Neural progenitor cell (in vitro differentiated cells): Measurements from ENCODE around the gene NRG3. TPM values are rescaled to one million over a fixed set of nuclear protein-coding genes. Genes with fewer than 3 reads are reported as not detected.
A peak's percentile ranks its signal among the peaks of the same experiment; 100 is the strongest.

Source experiments
- DNase-seq: peaks from one replicate; pipeline ENCODE4 v3.0.0-alpha.2; 2016; ENCODE audit warnings: low spot score
- H2AFZ ChIP-seq: fragments of 200-600 bp; sonication (generic); replicated peaks from 2 replicates; pipeline ENCODE4 v1.6.1; 2016; ENCODE audit warnings: antibody characterized with exemption
- H3F3A ChIP-seq: fragments of 200-600 bp; sonication (generic); 2 replicates; pipeline ENCODE4 v1.6.1; 2016; ENCODE audit warnings: antibody characterized with exemption, low read depth
- H3K27ac ChIP-seq: fragments of 200-600 bp; sonication (generic); 2 replicates; pipeline ENCODE4 v1.5.1; 2016; ENCODE audit warnings: mild to moderate bottlenecking
- H3K27me3 ChIP-seq: fragments of 200-600 bp; sonication (generic); 2 replicates; pipeline ENCODE4 v1.6.1; 2016; ENCODE audit warnings: mild to moderate bottlenecking, moderate library complexity
- H3K36me3 ChIP-seq: fragments of 200-600 bp; sonication (generic); 2 replicates; pipeline ENCODE4 v1.5.1; 2016
- H3K4me1 ChIP-seq: fragments of 200-600 bp; sonication (generic); 2 replicates; pipeline ENCODE4 v1.6.1; 2016; ENCODE audit warnings: mixed run types
- H3K4me2 ChIP-seq: fragments of 200-600 bp; sonication (generic); 2 replicates; pipeline ENCODE4 v1.6.1; 2016
- H3K4me3 ChIP-seq: fragments of 200-600 bp; sonication (generic); 2 replicates; pipeline ENCODE4 v1.5.1; 2016
- H3K79me2 ChIP-seq: fragments of 200-600 bp; sonication (generic); 2 replicates; pipeline ENCODE4 v1.6.1; 2016; ENCODE audit warnings: low read depth
- H3K9ac ChIP-seq: fragments of 200-600 bp; sonication (generic); 2 replicates; pipeline ENCODE4 v1.6.1; 2016
- H3K9me3 ChIP-seq: fragments of 200-600 bp; sonication (generic); 2 replicates; pipeline ENCODE4 v1.5.1; 2016; ENCODE audit warnings: low read depth
- H4K20me1 ChIP-seq: fragments of 200-600 bp; sonication (generic); 2 replicates; pipeline ENCODE4 v1.6.1; 2016; ENCODE audit warnings: low read depth
- H3K27ac Mint-ChIP-seq: 3 replicates; pipeline ENCODE4 v1.8.0; 2021; ENCODE audit warnings: mixed read lengths
- H3K27me3 Mint-ChIP-seq: 2 replicates; pipeline ENCODE4 v1.8.0; 2022; ENCODE audit warnings: low read depth, mild to moderate bottlenecking, inconsistent platforms, moderate library complexity, mixed read lengths; ENCODE audit not compliant: insufficient read depth
- H3K36me3 Mint-ChIP-seq: 3 replicates; pipeline ENCODE4 v1.8.0; 2021; ENCODE audit warnings: mixed read lengths
- H3K4me1 Mint-ChIP-seq: 3 replicates; pipeline ENCODE4 v1.8.0; 2021; ENCODE audit warnings: mixed read lengths
- H3K4me3 Mint-ChIP-seq: 3 replicates; pipeline ENCODE4 v1.8.0; 2021; ENCODE audit warnings: mild to moderate bottlenecking, moderate library complexity, mixed read lengths
- H3K9me3 Mint-ChIP-seq: 3 replicates; pipeline ENCODE4 v1.8.0; 2020; ENCODE audit warnings: mixed read lengths
- EZH2 ChIP-seq: fragments of 200-600 bp; sonication (generic); IDR thresholded peaks from 2 replicates; pipeline ENCODE4 v1.6.1; 2017; ENCODE audit warnings: antibody characterized with exemption, mild to moderate bottlenecking, moderate library complexity
- EZH2phosphoT487 ChIP-seq: fragments of 200-600 bp; sonication (generic); IDR thresholded peaks from 2 replicates; pipeline ENCODE4 v1.6.1; 2017; ENCODE audit warnings: antibody characterized with exemption
- total RNA-seq: library from RNA; depleted of rRNA; stranded (reverse); fragments of >200 nt; gene quantifications from 2 replicates; pipeline ENCODE4 v1.2.3, GENCODE V29; 2015; ENCODE audit warnings: low replicate concordance
- TF ChIP-seq, protein P1 (sequence below): fragments of 200-600 bp; sonication (generic); IDR thresholded peaks from 2 replicates; pipeline ENCODE4 v1.5.1; 2017; ENCODE audit warnings: antibody characterized with exemption, mild to moderate bottlenecking

NRG3 gene
- total RNA-seq, 1 donor from 2014 or later: 1.9 TPM

DNA sequence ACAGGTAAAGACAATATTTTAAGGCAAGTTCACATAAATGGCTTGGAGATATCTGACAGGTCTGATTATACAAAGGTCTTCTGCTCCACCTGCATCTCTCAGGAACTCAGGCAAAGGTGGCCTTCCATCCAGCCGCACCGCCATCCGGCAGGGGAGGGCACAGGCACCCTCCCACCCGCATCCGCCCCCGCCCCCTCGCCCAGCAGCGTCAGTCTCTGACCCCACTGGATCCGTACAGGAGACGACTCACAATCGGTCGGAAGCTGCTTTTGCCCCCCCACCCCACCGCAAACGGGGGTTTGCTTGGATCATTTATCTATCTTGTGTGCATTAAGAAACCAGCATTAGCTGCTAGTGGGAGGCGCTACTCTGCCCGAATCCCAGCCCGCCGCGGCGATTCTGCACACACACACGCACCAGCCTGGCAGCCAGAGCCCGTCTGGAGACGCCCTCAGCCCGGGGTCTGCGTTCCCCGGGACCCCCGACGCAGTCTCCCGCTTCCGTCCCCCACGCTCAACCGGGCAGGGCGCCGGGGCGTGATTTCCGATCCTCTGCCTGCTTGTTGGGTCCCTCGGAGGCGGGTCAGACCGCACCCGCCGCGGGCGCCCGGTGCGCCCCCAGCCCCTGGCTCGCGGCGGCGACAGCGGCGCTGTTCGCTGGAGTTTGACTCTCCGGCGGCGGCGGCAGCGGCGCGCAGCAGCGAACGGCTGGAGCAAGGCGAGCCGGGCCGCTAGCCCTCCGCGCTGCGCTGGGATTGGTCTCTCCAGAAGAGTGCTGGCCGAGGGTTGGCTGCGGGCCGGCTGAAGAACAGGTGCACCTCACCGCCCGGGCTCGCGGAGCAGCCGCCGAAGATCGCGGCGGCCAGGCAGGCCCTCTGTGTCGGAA is 820 bp upstream of the NRG3 start:
- peaks cover 24% of the 10 kb centered on the region for H3F3A ChIP-seq
- no peaks in the 10 kb centered on the region for H3K36me3 ChIP-seq
- no peaks in the 10 kb centered on the region for H3K79me2 ChIP-seq
- peaks cover 41% of the 10 kb centered on the region for H3K4me1 Mint-ChIP-seq
- H2AFZ ChIP-seq: peak overlapping the region; percentile 95
- H3K27me3 ChIP-seq: peaks cover 66% of the 10 kb centered on the region
- peak overlapping the region; percentile 66 for H3K4me3 ChIP-seq
- H3K4me3 Mint-ChIP-seq: peak overlapping the region; percentile 85
- peak overlapping the region; percentile 89 for H3K4me2 ChIP-seq
- no peaks in the 10 kb centered on the region for H3K9me3 ChIP-seq
- peak; percentile 95 for DNase-seq
- no peak for TF ChIP-seq EZH2phosphoT487
- TF ChIP-seq EZH2: no peak
- TF ChIP-seq, protein P1, sequence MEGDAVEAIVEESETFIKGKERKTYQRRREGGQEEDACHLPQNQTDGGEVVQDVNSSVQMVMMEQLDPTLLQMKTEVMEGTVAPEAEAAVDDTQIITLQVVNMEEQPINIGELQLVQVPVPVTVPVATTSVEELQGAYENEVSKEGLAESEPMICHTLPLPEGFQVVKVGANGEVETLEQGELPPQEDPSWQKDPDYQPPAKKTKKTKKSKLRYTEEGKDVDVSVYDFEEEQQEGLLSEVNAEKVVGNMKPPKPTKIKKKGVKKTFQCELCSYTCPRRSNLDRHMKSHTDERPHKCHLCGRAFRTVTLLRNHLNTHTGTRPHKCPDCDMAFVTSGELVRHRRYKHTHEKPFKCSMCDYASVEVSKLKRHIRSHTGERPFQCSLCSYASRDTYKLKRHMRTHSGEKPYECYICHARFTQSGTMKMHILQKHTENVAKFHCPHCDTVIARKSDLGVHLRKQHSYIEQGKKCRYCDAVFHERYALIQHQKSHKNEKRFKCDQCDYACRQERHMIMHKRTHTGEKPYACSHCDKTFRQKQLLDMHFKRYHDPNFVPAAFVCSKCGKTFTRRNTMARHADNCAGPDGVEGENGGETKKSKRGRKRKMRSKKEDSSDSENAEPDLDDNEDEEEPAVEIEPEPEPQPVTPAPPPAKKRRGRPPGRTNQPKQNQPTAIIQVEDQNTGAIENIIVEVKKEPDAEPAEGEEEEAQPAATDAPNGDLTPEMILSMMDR: peak; percentile 39
- H3K9me3 Mint-ChIP-seq: no peaks in the 10 kb centered on the region
- no peaks in the 10 kb centered on the region for H3K36me3 Mint-ChIP-seq
- no peak overlapping the region for H3K27ac ChIP-seq
- peaks cover 15% of the 10 kb centered on the region for H4K20me1 ChIP-seq
- H3K27me3 Mint-ChIP-seq: peaks cover 11% of the 10 kb centered on the region
- no peak overlapping the region for H3K27ac Mint-ChIP-seq
- no peak overlapping the region for H3K9ac ChIP-seq
- peaks cover 28% of the 10 kb centered on the region for H3K4me1 ChIP-seq

- peak overlapping the region; percentile 84 for H2AFZ ChIP-seq
- H3F3A ChIP-seq: peaks cover 24% of the 10 kb centered on the region
- Mint-ChIP-seq H3K4me1 (peaks cover 41% of the 10 kb centered on the region), H3K27ac (peak overlapping the region; percentile 20), H3K36me3 (no peaks in the 10 kb centered on the region), H3K27me3 (peaks cover 10% of the 10 kb centered on the region), H3K4me3 (peak overlapping the region; percentile 93), H3K9me3 (no peaks in the 10 kb centered on the region)
- H3K4me3 ChIP-seq: peak overlapping the region; percentile 66
- TF ChIP-seq EZH2phosphoT487 (no peak), EZH2 (peak; percentile 9)
- H3K4me1 ChIP-seq: peaks cover 32% of the 10 kb centered on the region
- no peak overlapping the region for H3K27ac ChIP-seq
- peaks cover 15% of the 10 kb centered on the region for H4K20me1 ChIP-seq
- no peaks in the 10 kb centered on the region for H3K36me3 ChIP-seq
- H3K4me2 ChIP-seq: peak overlapping the region; percentile 89
- H3K79me2 ChIP-seq: no peaks in the 10 kb centered on the region
- no peaks in the 10 kb centered on the region for H3K9me3 ChIP-seq
- H3K27me3 ChIP-seq: peaks cover 66% of the 10 kb centered on the region
- DNase-seq: no peak
- H3K9ac ChIP-seq: no peak overlapping the region
Observed at GRCh38 chr10:81875467-81876252, 666 bp downstream of the NRG3 start.

GRCh38 chr10:81876253-81877077 is 1.5 kb downstream of the NRG3 start:
- no peaks in the 10 kb centered on the region for H3K36me3 ChIP-seq
- Mint-ChIP-seq H3K4me3 (peak overlapping the region; percentile 93), H3K9me3 (no peaks in the 10 kb centered on the region), H3K4me1 (peaks cover 37% of the 10 kb centered on the region), H3K27me3 (peaks cover 10% of the 10 kb centered on the region), H3K27ac (peak overlapping the region; percentile 20), H3K36me3 (no peaks in the 10 kb centered on the region)
- H3K79me2 ChIP-seq: no peaks in the 10 kb centered on the region
- H3K9ac ChIP-seq: no peak overlapping the region
- H3F3A ChIP-seq: peaks cover 24% of the 10 kb centered on the region
- DNase-seq: peak; percentile 78
- H3K4me2 ChIP-seq: peak overlapping the region; percentile 89
- H3K9me3 ChIP-seq: no peaks in the 10 kb centered on the region
- H3K27ac ChIP-seq: no peak overlapping the region
- H3K27me3 ChIP-seq: peaks cover 63% of the 10 kb centered on the region
- peak overlapping the region; percentile 66 for H3K4me3 ChIP-seq
- H2AFZ ChIP-seq: peak overlapping the region; percentile 84
- peak; percentile 36 for TF ChIP-seq EZH2
- TF ChIP-seq, protein P1: peak; percentile 28
- TF ChIP-seq EZH2phosphoT487: no peak
- H3K4me1 ChIP-seq: peaks cover 32% of the 10 kb centered on the region
- H4K20me1 ChIP-seq: peaks cover 15% of the 10 kb centered on the region
